HG02840 (cell line): ENCODE data around the gene RELT.

ENCODE experiments used
- ATAC-seq: cut with Tn5 transposase; IDR thresholded peaks from one replicate; pipeline ENCODE4 v1.9.1; 2021; ENCODE audit warnings: mild to moderate bottlenecking, moderate library complexity, moderate number of reproducible peaks; ENCODE audit not compliant: unreplicated experiment, low FRiP score

The RELT gene

DNA sequence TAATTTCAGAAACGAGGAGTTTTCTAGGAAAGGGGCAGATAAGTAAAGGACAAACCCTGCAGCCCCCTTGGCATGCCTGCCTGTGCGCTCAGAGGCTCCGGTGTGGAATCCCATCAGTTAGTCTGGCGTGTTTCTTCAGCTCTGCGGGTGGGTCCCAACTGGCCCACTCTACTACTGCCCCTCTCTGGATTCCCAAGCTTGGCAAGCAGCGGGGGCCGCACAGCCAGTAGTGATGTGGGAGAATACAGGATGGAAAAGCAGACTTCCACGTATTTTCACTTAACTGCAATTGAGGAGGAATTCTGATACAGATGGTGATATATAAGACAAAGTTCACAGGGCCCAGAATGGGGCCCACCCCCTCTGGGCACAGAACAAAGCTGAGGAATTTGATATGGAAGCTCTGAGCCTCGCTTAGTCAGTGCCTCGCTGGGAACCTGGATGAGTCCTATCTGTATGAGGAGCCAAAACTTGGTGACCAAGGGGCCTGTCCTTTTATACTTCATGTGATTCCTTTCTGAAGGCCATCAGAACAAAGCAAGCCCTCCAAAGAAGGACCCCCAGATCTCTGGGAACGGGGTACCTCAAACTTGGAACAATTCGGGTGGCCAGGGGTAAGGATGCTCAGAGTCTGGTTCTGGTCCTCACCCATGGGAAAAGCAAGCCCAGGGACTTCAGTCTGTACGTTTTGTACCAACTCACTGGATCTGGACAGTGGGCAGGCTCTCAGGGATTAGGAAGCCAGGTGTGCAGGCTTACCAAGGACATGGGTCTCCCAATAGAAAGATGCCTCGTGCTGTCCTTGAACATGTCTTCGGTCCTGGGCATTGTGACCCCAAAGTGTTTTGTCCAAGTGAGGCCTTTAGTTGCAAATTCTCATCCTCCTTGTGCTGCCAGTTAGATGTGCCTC lies 26.0 kb downstream of the RELT start:
- ATAC-seq, result no peak

- ATAC-seq, result no peak
Observed at GRCh38 chr11:73402834-73403185, 26.6 kb downstream of the RELT start.

DNA sequence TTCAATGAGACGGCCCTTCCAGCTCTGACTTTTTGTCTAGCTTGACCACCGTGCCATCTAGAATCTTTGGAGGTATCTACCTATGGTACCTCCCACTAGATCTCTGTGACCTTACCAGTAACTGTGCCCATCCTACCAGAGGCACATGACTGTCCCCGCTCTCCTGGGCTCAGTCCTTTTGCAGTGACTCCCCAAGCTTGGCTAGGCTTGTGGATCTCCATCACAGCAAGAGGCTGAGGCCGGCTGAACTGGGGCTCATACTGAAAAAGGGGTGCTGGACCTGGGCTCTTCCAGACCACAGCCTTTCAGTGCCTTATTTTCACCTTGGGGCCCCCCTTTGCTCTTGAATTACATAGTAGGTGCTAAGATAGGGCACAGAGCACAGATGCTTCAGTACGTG lies 27.3 kb downstream of the RELT start:
- ATAC-seq, result no peak

DNA sequence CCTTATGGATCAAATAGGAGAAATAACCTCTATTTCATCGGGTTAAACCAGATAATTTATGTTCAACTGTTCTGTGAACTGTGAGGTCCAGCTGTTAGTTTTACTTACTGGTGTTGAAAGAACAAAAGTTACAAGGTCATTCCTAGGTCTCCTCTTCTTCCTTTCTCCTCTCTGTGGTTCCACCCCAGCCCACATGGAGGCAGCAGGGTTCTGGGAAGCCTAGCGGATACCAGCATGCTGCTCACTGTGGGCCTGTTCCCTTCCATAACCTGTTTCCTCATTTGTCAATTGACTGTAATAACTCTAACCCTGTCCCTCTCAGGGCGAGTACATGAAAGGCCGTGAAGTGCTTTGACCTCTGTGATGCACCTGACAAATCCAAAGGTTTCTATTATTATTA lies 27.8 kb downstream of the RELT start:
- ATAC-seq, result no peak

DNA sequence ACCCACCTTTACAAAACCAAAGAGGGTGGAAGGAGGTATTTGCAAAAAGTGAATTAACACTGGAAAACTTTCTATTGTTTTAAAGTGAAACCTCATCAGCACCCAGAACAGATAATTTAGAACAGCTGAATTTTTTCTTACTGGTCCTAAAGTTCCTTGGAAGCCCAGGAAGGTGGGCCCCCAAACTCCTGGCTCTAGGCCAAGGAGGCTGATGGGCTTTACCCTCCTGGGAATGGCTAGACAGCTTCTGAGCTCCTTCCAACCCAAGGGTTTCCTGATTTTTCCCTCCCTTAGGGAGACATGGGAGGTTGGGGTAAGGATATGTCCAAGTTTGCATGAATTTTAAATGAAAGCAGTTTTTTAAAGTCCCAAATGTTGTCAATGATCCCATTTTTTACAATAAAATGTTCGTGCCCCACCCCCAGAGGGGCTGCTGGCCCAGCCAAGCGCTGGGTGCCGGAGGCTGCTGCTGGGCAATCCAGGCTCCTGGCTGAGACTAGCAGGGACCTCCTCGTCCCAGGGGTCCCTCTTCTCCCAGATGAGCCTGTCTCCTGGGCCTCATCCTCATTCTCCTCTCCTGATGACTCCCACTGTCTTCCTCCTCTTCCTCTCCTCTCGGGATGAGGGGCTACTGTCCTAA lies 28.4 kb downstream of the RELT start:
- ATAC-seq, result no peak

- ATAC-seq, result no peak
Observed at GRCh38 chr11:73405146-73405510, 28.9 kb downstream of the RELT start.

GRCh38 chr11:73406131-73406530 lies 29.9 kb downstream of the RELT start:
- ATAC-seq, result no peak

DNA sequence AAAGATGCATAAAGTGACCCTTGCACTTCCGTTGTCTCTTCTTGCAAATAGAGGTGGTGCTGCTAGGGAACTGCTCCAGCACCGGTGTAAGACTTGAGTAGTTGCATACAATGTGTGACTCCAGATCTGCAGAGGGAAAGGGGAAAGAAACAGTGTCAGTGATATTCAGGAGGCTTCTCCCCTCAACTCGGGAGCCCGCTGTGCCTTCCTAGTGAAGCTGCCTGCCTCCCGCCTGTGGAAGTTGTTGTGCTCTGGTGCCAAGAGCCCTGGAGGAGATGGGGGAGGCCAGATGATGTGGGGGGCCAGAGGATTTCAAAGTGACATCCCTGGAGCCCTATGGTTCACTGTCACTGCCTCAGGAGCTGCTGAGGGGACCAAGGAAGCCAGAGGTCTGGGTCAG lies 30.4 kb downstream of the RELT start:
- no peak for ATAC-seq

GRCh38 chr11:73409431-73409830 lies 33.2 kb downstream of the RELT start:
- ATAC-seq, result no peak

- no peak for ATAC-seq
Observed at GRCh38 chr11:73410627-73411026, 34.4 kb downstream of the RELT start.

DNA sequence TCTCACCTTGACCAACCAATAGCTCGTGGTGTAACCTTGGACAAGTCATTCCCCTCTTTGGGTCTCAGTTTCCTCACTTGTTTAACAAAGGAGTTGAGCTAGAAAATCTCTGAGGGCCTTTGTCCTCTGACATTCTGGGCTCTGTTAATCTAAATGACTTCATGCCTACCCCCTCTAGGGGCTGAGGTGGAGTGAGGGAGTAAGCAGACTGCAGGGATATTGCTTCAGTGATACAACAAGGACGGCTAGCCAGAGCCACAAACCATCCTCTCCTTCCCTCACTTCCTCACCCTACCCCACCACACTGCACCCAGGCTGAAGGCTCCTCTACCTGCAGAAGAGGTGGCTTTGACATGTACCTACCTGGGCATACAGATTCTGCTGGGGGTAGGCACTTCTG lies 34.8 kb downstream of the RELT start:
- ATAC-seq, result no peak

DNA sequence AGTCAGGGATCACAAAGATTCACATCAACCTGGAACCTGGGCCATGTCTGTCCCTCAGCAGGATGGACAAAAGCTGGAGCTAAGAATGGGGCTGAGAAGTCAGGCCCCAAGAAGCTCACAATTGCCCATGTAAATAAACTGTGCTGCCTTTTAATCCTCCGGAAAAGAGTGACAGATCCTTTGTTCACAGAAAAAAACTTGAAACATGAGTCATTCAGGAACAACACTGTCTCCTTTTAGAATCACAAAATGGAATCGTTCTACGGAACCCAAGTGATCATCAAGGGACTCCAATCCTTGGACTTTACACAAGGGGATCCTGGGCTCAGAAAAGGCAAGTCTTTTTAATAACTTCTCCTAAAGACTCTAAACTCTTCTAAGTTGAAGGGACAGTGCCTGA lies 36.1 kb downstream of the RELT start:
- ATAC-seq, result no peak

GRCh38 chr11:73413256-73413655 lies 37.1 kb downstream of the RELT start:
- ATAC-seq, result no peak

- no peak for ATAC-seq
Observed at GRCh38 chr11:73414977-73415651, 38.9 kb downstream of the RELT start.

- ATAC-seq, result no peak
Observed at GRCh38 chr11:73415854-73416615, 39.8 kb downstream of the RELT start.

DNA sequence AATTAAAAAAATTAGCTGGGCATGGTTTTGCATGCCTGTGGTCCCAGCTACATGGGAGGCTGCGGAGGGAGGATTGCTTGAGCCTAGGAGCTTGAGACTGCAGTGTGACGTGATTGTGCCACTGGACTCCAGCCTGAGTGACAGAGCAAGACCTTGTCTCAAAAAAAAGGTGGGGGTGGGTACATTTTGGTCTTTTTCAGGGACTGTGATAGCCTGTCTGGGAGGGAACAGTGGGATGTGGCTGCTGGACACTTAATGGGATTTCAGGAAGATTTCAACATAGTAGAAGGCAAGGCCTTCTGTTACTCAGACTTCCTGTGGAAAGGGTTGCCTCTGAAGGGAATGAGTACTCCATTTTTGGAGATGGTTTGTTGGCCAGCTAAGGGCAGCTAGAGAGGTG lies 40.6 kb downstream of the RELT start:
- ATAC-seq, result no peak

DNA sequence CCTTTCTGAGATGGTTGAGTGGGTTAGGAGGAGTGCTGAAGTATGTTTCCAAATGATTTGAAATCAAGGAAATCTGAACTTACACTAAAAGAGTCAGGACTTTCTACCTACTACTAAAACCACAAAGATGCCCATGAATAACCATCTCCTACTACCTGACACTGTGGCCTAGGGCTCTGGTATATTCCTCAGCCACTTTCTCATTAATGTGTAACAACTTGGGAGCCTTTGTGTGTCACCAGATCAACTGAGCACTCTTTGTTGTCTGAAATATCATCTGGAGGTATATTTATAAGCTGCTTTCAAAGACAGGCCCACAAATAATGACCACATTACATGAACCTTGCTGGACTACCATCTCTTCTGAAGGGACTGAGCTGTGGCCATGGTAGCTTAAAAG lies 43.9 kb downstream of the RELT start:
- ATAC-seq, result no peak

GRCh38 chr11:73422886-73423285 lies 46.7 kb downstream of the RELT start:
- ATAC-seq, result no peak

- no peak for ATAC-seq
Observed at GRCh38 chr11:73423506-73423905, 47.3 kb downstream of the RELT start.

DNA sequence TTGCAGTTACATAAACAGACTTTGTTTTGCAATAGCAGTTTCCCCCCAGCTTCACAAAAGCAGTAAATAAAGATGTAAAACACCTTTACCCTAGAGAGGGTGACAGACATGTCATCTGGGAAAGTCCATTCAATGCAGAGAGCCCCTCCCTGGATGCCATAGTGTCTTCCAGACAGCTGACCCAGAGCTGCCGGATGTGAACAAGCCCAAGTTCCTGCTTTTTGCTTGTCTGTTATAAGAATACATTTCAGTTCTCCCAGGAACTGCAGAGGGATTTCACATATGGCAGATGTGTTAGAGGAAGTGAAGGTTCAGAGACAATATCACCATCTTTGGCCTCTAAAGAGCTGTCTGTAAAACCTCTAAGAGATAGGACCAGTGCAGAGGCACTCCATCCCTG lies 48.9 kb downstream of the RELT start:
- no peak for ATAC-seq
